ENCODE data around the gene TRPM8. TPM values are rescaled to one million over a fixed set of nuclear protein-coding genes. Genes with fewer than 3 reads are reported as not detected.
A peak's percentile ranks its signal among the peaks of the same experiment; 100 is the strongest.

Gene TRPM8
- total RNA-seq, 1 donor from 2014 or later: 7.5 TPM

GRCh38 chr2:234025891-234026401 is 108.8 kb downstream of the TRPM8 start:
- peaks cover 4% of the 10 kb centered on the region for H3K36me3 Mint-ChIP-seq
- H3K27me3 ChIP-seq: no peaks in the 10 kb centered on the region
- H3K9me3 ChIP-seq (ENCODE audit: low read depth): no peaks in the 10 kb centered on the region
- H3K9ac ChIP-seq: no peak overlapping the region
- H3K4me3 ChIP-seq: no peak overlapping the region
- H3F3A ChIP-seq (ENCODE audit: low read depth): no peaks in the 10 kb centered on the region
- H3K27me3 Mint-ChIP-seq (ENCODE audit: insufficient read depth, low read depth): peaks cover 10% of the 10 kb centered on the region
- no peaks in the 10 kb centered on the region for H4K20me1 ChIP-seq (ENCODE audit: low read depth)
- H3K9me3 Mint-ChIP-seq: peaks cover 24% of the 10 kb centered on the region
- H3K4me2 ChIP-seq: peak overlapping the region; percentile 24
- no peaks in the 10 kb centered on the region for H3K36me3 ChIP-seq
- H3K4me1 Mint-ChIP-seq: peaks cover 31% of the 10 kb centered on the region
- H3K79me2 ChIP-seq (ENCODE audit: low read depth): no peaks in the 10 kb centered on the region
- TF ChIP-seq EZH2 (IDR thresholded peaks at IDR 0.05): no peak
- TF ChIP-seq EZH2phosphoT487 (IDR thresholded peaks at IDR 0.05): no peak
- TF ChIP-seq, protein P1, sequence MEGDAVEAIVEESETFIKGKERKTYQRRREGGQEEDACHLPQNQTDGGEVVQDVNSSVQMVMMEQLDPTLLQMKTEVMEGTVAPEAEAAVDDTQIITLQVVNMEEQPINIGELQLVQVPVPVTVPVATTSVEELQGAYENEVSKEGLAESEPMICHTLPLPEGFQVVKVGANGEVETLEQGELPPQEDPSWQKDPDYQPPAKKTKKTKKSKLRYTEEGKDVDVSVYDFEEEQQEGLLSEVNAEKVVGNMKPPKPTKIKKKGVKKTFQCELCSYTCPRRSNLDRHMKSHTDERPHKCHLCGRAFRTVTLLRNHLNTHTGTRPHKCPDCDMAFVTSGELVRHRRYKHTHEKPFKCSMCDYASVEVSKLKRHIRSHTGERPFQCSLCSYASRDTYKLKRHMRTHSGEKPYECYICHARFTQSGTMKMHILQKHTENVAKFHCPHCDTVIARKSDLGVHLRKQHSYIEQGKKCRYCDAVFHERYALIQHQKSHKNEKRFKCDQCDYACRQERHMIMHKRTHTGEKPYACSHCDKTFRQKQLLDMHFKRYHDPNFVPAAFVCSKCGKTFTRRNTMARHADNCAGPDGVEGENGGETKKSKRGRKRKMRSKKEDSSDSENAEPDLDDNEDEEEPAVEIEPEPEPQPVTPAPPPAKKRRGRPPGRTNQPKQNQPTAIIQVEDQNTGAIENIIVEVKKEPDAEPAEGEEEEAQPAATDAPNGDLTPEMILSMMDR (IDR thresholded peaks at IDR 0.05): no peak
- H3K27ac Mint-ChIP-seq: peak overlapping the region; percentile 67
- H2AFZ ChIP-seq (replicated peaks): no peak overlapping the region
- H3K4me3 Mint-ChIP-seq: peak overlapping the region; percentile 70
- peaks cover 9% of the 10 kb centered on the region for H3K4me1 ChIP-seq
- DNase-seq (ENCODE audit: low spot score): peak; percentile 35
- no peak overlapping the region for H3K27ac ChIP-seq

DNA sequence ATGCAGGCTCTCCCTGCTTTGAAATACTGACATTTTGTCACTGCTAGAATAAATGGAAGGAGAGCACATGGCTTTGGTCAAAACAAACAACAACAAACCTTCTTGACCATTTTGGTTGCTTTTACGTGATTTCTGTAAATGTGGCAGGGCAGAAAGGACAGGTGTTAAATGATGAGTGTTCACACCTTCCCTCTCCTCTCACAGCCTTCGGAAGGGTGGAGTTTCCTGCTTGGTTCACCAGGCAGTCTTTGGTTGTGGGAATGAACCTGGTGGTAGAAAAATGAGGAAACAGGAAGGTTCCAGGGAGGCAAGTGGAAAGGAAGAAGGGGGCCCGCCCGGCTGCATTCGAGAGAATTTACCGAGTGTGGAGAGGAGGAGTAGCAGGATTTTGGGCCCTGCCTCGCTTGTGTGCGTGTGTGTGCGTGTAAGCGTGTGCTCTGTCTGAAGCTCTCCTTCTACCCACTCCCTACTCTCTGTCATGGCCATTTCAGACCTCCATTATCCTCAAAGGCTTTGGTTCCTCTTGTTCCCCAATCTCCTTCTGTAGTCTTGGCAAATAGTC is 109.6 kb downstream of the TRPM8 start:
- H2AFZ ChIP-seq (replicated peaks): no peak overlapping the region
- H3K9me3 Mint-ChIP-seq: peaks cover 20% of the 10 kb centered on the region
- H3K4me3 Mint-ChIP-seq: no peak overlapping the region
- H4K20me1 ChIP-seq (ENCODE audit: low read depth): no peaks in the 10 kb centered on the region
- no peak overlapping the region for H3K27ac ChIP-seq
- no peaks in the 10 kb centered on the region for H3F3A ChIP-seq (ENCODE audit: low read depth)
- no peak overlapping the region for H3K9ac ChIP-seq
- peaks cover 4% of the 10 kb centered on the region for H3K36me3 Mint-ChIP-seq
- no peaks in the 10 kb centered on the region for H3K79me2 ChIP-seq (ENCODE audit: low read depth)
- TF ChIP-seq, protein P1 (IDR thresholded peaks at IDR 0.05): no peak
- TF ChIP-seq EZH2phosphoT487 (IDR thresholded peaks at IDR 0.05) (no peak), EZH2 (IDR thresholded peaks at IDR 0.05) (no peak)
- no peaks in the 10 kb centered on the region for H3K9me3 ChIP-seq (ENCODE audit: low read depth)
- peaks cover 13% of the 10 kb centered on the region for H3K27me3 Mint-ChIP-seq (ENCODE audit: insufficient read depth, low read depth)
- H3K4me3 ChIP-seq: no peak overlapping the region
- H3K27ac Mint-ChIP-seq: no peak overlapping the region
- peaks cover 9% of the 10 kb centered on the region for H3K4me1 ChIP-seq
- DNase-seq (ENCODE audit: low spot score): no peak
- no peaks in the 10 kb centered on the region for H3K27me3 ChIP-seq
- H3K4me1 Mint-ChIP-seq: peaks cover 39% of the 10 kb centered on the region
- no peaks in the 10 kb centered on the region for H3K36me3 ChIP-seq
- no peak overlapping the region for H3K4me2 ChIP-seq

- Mint-ChIP-seq H3K9me3 (peaks cover 18% of the 10 kb centered on the region), H3K27me3 (ENCODE audit: insufficient read depth, low read depth) (peaks cover 13% of the 10 kb centered on the region), H3K4me3 (no peak overlapping the region), H3K27ac (no peak overlapping the region), H3K36me3 (peaks cover 6% of the 10 kb centered on the region), H3K4me1 (peaks cover 42% of the 10 kb centered on the region)
- Histone ChIP-seq H3K4me1 (peaks cover 9% of the 10 kb centered on the region), H2AFZ (replicated peaks) (no peak overlapping the region), H3K27ac (no peak overlapping the region), H3F3A (ENCODE audit: low read depth) (no peaks in the 10 kb centered on the region), H3K9me3 (ENCODE audit: low read depth) (no peaks in the 10 kb centered on the region), H3K79me2 (ENCODE audit: low read depth) (no peaks in the 10 kb centered on the region), H3K4me2 (no peak overlapping the region), H4K20me1 (ENCODE audit: low read depth) (no peaks in the 10 kb centered on the region), H3K36me3 (no peaks in the 10 kb centered on the region), H3K27me3 (no peaks in the 10 kb centered on the region), H3K9ac (no peak overlapping the region), H3K4me3 (no peak overlapping the region)
- DNase-seq (ENCODE audit: low spot score): no peak
- TF ChIP-seq EZH2 (IDR thresholded peaks at IDR 0.05) (no peak), EZH2phosphoT487 (IDR thresholded peaks at IDR 0.05) (no peak)
- TF ChIP-seq, protein P1 (IDR thresholded peaks at IDR 0.05): no peak
These were observed 110.5 kb downstream of the TRPM8 start for GRCh38 chr2:234027641-234028040.

Measured in neural progenitor cell (in vitro differentiated cells).